Adrenal gland (tissue), 12 donors: ENCODE data around the gene NECTIN1. TPM values are rescaled to one million over a fixed set of nuclear protein-coding genes. Genes with fewer than 3 reads are reported as not detected.

Experiments
- DNase-seq, 7 donors: peaks; one replicate each; pipeline ENCODE4 v3.0.0-alpha.2; 2019 to 2020
- H3K27ac ChIP-seq, 5 donors: fragments of 200-600 bp; sonication (generic) in 4 of 5; 1 replicate in 3 of 5; 2 replicates in 2 of 5; pipeline versions ENCODE4 v1.5.1 to v1.8.0; 2016 to 2020; ENCODE audit warnings: mild to moderate bottlenecking in 1 of 5
- H3K27me3 ChIP-seq: fragments of 200-600 bp; 2 replicates; pipeline ENCODE4 v1.8.0; 2021
- H3K36me3 ChIP-seq, 2 donors: fragments of 200-600 bp; replicated peaks in 1 of 2; 1 replicate in 1 of 2; 2 replicates in 1 of 2; pipeline versions ENCODE4 v1.5.1 to v1.8.0; 2018 to 2022
- H3K4me1 ChIP-seq, 2 donors: fragments of 200-600 bp; replicated peaks in 1 of 2; 1 replicate in 1 of 2; 2 replicates in 1 of 2; pipeline versions ENCODE4 v1.5.1 to v1.8.0; 2018 to 2021
- H3K4me3 ChIP-seq, 4 donors: fragments of 200-600 bp; sonication (generic) in 3 of 4; one replicate each; pipeline ENCODE4 v1.5.1; 2016 to 2018
- H3K9me3 ChIP-seq, 3 donors: fragments of 200-600 bp; sonication (generic) in 1 of 3; replicated peaks in 1 of 3; 1 replicate in 2 of 3; 2 replicates in 1 of 3; pipeline versions ENCODE4 v1.5.1 to v1.8.0; 2016 to 2021
- CTCF ChIP-seq, 6 experiments: fragments of 450-650 bp in 4 of 6; fragments of 200-600 bp in 2 of 6; sonication (generic) in 1 of 6; IDR thresholded peaks; 1 replicate in 5 of 6; 2 replicates in 1 of 6; pipeline versions ENCODE4 v1.5.1 to v1.8.0; 2016 to 2021; ENCODE audit warnings: antibody characterized with exemption in 6 of 6, mild to moderate bottlenecking in 2 of 6, moderate library complexity in 1 of 6
- POLR2A ChIP-seq, 2 donors: fragments of 450-650 bp; IDR thresholded peaks; one replicate each; pipeline ENCODE4 v1.6.1; 2017; ENCODE audit warnings: antibody characterized with exemption in 2 of 2, mild to moderate bottlenecking in 2 of 2, moderate library complexity in 1 of 2
- WGBS, 4 donors: extraction: QIAGEN DNeasy Blood & Tissue Kit in 2 of 4; methylation state at CpG; one replicate each; pipeline versions ENCODE4 v1.1.5 to v1.1.7; 2013 to 2017; 5-methylcytosine and 5-hydroxymethylcytosine counted together
- intact Hi-C, 2 donors: fragments of 100-400 bp; cut with DNase I; formaldehyde crosslinking; loops; one replicate each; pipeline versions ENCODE4 v1.14.1 to v1.15.0; 2022 to 2023
- polyA plus RNA-seq, 3 donors: library from polyadenylated mRNA; stranded (reverse); fragments of 200-250 nt in 2 of 3; fragments of 350-450 nt in 1 of 3; fragmentation: Illumina TruSeq in 1 of 3; extraction: RNeasy Lipid Tissue Mini Kit (QIAGEN cat#74804) in 1 of 3; gene quantifications; one replicate each; pipeline ENCODE4 v1.2.3, GENCODE V29; 2013 to 2014
- total RNA-seq, 9 donors: library from RNA; depleted of rRNA in 4 of 9; stranded (reverse); fragments of >200 nt in 4 of 9; fragments of 120-200 nt in 1 of 9; fragmentation: NEBNext Ultra II Directional in 1 of 9; extraction: Animal tissue kit (Norgen Biotek cat#: 25700) in 1 of 9; gene quantifications; one replicate each; pipeline versions ENCODE4 v1.1.0 to v1.2.4, GENCODE V29; 2013 to 2023
- donor health status: healthy with polysubstance abuse.
- donor health status: Bipolar disorder and iron deficiency.
- donor health status: DM: yes; HTN: yes; CAD: no.
- donor health status: DM: no; HTN: no; CAD: no.
- donor health status: DM: no; HTN: no; CAD: no.
- donor health status: DM: yes; HTN: yes; CAD: no.

Gene NECTIN1
- total and polyA plus RNA-seq, 12 donors: 1.6 to 19.6 (median 5.4) TPM

GRCh38 chr11:119744577-119744976 lies 15.6 kb upstream of the NECTIN1 start:
- no peaks in the 10 kb centered on the region for H3K4me1 ChIP-seq
- no peak overlapping the region for H3K27ac ChIP-seq
- intact Hi-C loops: no loop called here
- no peaks in the 10 kb centered on the region for H3K9me3 ChIP-seq
- TF ChIP-seq CTCF (IDR thresholded peaks at IDR 0.05) (no peak), POLR2A (IDR thresholded peaks at IDR 0.05) (no peak)
- H3K4me3 ChIP-seq: no peak overlapping the region
- no peaks in the 10 kb centered on the region for H3K36me3 ChIP-seq
- peaks cover 24% of the 10 kb centered on the region for H3K27me3 ChIP-seq
- WGBS, 4 donors: 87 to 94% (median 90%) methylated on average over 2 of the region's 2 CpGs
- DNase-seq: no peak

- no peak for DNase-seq
- Histone ChIP-seq H3K27me3 (peaks cover 25% of the 10 kb centered on the region), H3K4me1 (no peaks in the 10 kb centered on the region), H3K9me3 (no peaks in the 10 kb centered on the region), H3K36me3 (no peaks in the 10 kb centered on the region), H3K4me3 (no peak overlapping the region), H3K27ac (no peak overlapping the region)
- intact Hi-C loops: no loop called here
- 60 to 73% (median 63%) methylated on average over 5 to 8 of the region's 8 CpGs for WGBS, 4 donors
- TF ChIP-seq CTCF (IDR thresholded peaks at IDR 0.05) (no peak), POLR2A (IDR thresholded peaks at IDR 0.05) (no peak)
Measured at GRCh38 chr11:119743006-119743405, 14.0 kb upstream of the NECTIN1 start.

GRCh38 chr11:119742263-119742861 lies 13.4 kb upstream of the NECTIN1 start:
- TF ChIP-seq CTCF (IDR thresholded peaks at IDR 0.05) (no peak), POLR2A (IDR thresholded peaks at IDR 0.05) (no peak)
- DNase-seq: peak in 2 of 7 donors; percentile 18 to 27
- no peak overlapping the region for H3K4me3 ChIP-seq
- H3K9me3 ChIP-seq: no peaks in the 10 kb centered on the region
- intact Hi-C loops: no loop called here
- WGBS, 4 donors: 2 to 7% (median 5%) methylated on average over 19 to 38 of the region's 38 CpGs
- no peaks in the 10 kb centered on the region for H3K4me1 ChIP-seq
- H3K27me3 ChIP-seq: peaks cover 25% of the 10 kb centered on the region
- peak overlapping the region in 1 of 5 donors; percentile 3 for H3K27ac ChIP-seq
- H3K36me3 ChIP-seq: no peaks in the 10 kb centered on the region

GRCh38 chr11:119741369-119742262 lies 12.6 kb upstream of the NECTIN1 start:
- Histone ChIP-seq H3K9me3 (no peaks in the 10 kb centered on the region), H3K4me1 (no peaks in the 10 kb centered on the region), H3K4me3 (peak overlapping the region in 1 of 4 donors; percentile 11), H3K27ac (peak overlapping the region in 1 of 5 donors; percentile 3), H3K36me3 (no peaks in the 10 kb centered on the region), H3K27me3 (peaks cover 25% of the 10 kb centered on the region)
- TF ChIP-seq POLR2A (IDR thresholded peaks at IDR 0.05) (no peak), CTCF (IDR thresholded peaks at IDR 0.05) (peak; percentile 48 to 78 (median 66))
- peak in 5 of 7 donors; percentile 41 to 57 (median 53) for DNase-seq
- 14 to 27% (median 20%) methylated on average over 18 to 54 of the region's 54 CpGs for WGBS, 4 donors
- intact Hi-C loops: no loop called here
